Placental epithelial cell (primary cell): ENCODE data around the gene POLRMT. TPM values are rescaled to one million over a fixed set of nuclear protein-coding genes. Genes with fewer than 3 reads are reported as not detected.

ENCODE experiments used
- total RNA-seq: library from RNA; depleted of rRNA; stranded (reverse); fragments of >200 nt; gene quantifications from 2 replicates; pipeline ENCODE4 v1.2.3, GENCODE V29; 2012

POLRMT gene
- 20.0 and 23.4 TPM in 2 replicates for total RNA-seq

GRCh38 chr19:633068-633785 lies at the start of gene POLRMT:
Gene POLRMT (minus strand): TSS chr19:633537. CDS start chr19:633512, 25 bp downstream.

DNA sequence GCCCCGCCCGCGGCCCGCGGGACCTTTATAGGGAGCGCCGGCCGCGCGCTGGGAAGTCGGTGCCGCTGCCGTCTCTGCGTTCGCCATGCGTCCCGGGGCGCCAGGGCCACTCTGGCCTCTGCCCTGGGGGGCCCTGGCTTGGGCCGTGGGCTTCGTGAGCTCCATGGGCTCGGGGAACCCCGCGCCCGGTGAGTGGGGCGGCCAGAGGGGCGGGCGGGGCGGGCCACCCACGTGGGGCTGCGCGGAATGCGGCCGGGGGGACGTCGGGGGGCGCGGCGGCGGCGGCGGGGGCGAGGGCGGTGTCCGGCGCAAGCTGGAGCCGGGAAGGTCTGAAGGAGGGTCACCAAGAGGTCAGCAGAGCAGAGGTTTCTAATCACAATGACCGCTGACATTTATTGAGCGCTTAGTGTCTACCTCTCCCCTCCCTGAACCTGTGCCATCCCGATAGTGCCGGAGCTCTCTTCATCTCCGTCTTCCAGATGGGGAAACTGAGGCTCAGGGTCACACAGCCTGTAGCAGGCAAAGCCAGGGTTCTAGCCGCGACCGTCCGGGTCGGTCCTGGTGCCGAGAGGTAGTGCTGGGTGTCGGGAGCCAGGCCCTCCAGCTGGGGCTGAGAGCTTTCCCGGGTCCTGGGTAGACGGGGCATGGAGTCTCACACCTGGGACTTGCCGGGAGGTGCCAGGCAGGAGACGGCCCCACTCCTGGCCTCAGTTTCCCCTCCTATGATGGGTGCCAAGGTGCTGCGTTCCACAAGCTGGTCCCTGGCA lies 43.2 kb upstream of the POLRMT start, which contains the start of gene FSTL3:
Gene FSTL3 (plus strand): TSS at position 54 of the 767 bp plus-strand sequence. CDS start 32 bp downstream, at position 86.

GRCh38 chr19:662962-663681 lies 29.8 kb upstream of the POLRMT start, which contains the start of gene RNF126:
Gene RNF126 (minus strand): TSS chr19:663214. CDS start chr19:663121, 93 bp downstream.

DNA sequence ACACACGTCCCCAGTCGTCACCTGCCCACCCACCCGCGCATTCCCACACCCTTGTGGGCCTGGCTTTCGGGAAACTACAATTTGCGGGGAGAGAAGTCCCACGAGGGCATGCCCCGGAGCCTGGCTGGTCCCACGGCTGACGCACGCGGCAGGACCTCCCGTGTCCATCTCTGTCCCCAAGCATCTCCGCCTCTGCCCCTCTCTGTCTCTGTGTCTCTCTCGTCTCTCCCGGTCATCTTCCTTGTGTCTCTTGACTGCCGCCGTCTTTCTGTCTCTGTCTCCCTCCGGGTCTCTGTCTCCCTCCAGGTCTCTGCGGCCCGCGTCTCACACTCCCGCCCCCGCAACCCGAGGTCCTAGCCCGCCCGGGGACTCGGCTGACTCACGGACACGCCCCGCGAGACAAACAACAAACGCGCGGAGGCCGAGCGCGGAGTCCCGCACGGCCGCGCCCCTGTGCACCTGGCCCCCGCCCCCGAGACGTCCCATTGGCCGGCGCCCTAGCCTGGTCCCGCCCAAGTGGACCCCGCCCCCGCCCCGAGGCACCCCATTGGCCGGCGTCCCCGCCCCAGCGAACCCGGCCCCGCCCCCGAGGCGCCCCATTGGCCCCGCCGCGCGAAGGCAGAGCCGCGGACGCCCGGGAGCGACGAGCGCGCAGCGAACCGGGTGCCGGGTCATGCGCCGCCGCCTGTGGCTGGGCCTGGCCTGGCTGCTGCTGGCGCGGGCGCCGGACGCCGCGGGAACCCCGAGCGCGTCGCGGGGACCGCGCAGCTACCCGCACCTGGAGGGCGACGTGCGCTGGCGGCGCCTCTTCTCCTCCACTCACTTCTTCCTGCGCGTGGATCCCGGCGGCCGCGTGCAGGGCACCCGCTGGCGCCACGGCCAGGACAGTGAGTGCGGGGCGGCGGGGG lies 6.2 kb upstream of the POLRMT start, which contains the start of gene FGF22:
Gene FGF22 (plus strand): TSS at position 627 of the 908 bp plus-strand sequence. CDS start 47 bp downstream, at position 674.

DNA sequence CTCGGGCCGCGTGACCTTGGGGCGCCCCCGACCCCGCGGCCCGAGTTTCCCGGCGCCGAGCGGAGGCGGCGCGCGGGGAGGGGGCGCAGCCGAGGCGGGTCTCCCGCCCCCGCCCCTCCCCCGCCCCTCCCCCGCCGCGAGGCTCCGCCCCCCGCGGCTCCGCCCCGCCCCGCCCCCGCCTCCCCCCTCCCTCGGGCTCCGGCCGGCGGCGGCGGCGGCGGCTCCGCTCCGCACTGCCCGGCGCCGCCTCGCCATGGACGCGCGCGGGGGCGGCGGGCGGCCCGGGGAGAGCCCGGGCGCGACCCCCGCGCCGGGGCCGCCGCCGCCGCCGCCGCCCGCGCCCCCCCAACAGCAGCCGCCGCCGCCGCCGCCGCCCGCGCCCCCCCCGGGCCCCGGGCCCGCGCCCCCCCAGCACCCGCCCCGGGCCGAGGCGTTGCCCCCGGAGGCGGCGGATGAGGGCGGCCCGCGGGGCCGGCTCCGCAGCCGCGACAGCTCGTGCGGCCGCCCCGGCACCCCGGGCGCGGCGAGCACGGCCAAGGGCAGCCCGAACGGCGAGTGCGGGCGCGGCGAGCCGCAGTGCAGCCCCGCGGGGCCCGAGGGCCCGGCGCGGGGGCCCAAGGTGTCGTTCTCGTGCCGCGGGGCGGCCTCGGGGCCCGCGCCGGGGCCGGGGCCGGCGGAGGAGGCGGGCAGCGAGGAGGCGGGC lies 43.5 kb downstream of the POLRMT start, which contains the start of gene HCN2:
Gene HCN2 (plus strand): TSS at position 189 of the 703 bp plus-strand sequence. CDS start 65 bp downstream, at position 254.

DNA sequence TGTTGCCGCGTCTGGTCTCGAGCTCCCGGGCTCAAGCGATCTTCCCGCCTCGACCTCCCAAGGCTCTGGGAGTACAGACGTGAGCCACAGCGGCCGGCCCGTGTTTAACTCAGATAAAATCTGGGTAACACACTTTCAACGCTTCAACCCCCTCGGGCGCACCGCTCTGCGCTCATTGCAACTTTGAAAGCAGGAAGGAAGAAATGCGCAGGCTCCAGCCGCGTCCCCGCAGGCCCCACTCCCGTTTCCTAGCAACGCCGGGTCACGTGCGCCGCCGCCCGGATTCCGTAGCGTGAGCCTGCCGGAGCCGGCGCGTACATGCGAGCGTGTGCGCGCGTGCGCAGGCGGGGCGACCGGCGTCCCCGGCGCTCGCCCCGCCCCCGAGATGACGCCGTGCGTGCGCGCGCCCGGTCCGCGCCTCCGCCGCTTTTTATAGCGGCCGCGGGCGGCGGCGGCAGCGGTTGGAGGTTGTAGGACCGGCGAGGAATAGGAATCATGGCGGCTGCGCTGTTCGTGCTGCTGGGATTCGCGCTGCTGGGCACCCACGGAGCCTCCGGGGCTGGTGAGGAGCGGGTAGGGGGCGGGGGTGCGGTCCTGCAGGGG lies 61.1 kb downstream of the POLRMT start, which contains the start of gene BSG:
Gene BSG (plus strand): TSS at position 457 of the 603 bp plus-strand sequence. CDS start 39 bp downstream, at position 496.

Other genes starting within 250 kb of the POLRMT start
- under 0.01 TPM in 2 replicates for gene C2CD4C, start 224.4 kb downstream of the POLRMT start, total RNA-seq
- not detected in 2 replicates for gene SHC2, start 172.5 kb downstream of the POLRMT start, total RNA-seq
- gene MADCAM1, start 137.1 kb downstream of the POLRMT start, total RNA-seq: 0.11 and 0.79 TPM in 2 replicates
- 50.3 and 77.6 TPM in 2 replicates for gene TPGS1, start 126.0 kb downstream of the POLRMT start, total RNA-seq
- gene CDC34, start 101.8 kb downstream of the POLRMT start, total RNA-seq: 71.8 and 75.5 TPM in 2 replicates
- gene GZMM, start 89.5 kb downstream of the POLRMT start, total RNA-seq: not detected in 2 replicates
- 235 and 281 TPM in 2 replicates for gene BSG, start 60.9 kb downstream of the POLRMT start, total RNA-seq
- gene HCN2, start 43.7 kb downstream of the POLRMT start, total RNA-seq: 0.33 and 0.39 TPM in 2 replicates
- gene FGF22, start 6.3 kb upstream of the POLRMT start, total RNA-seq: 0.33 and 0.39 TPM in 2 replicates
- gene RNF126, start 29.7 kb upstream of the POLRMT start, total RNA-seq: 34.9 and 59.5 TPM in 2 replicates
- 221 and 628 TPM in 2 replicates for gene FSTL3, start 42.9 kb upstream of the POLRMT start, total RNA-seq
- gene PRSS57, start 61.9 kb upstream of the POLRMT start, total RNA-seq: not detected in 2 replicates
- 0.11 and 1.2 TPM in 2 replicates for gene PALM, start 75.4 kb upstream of the POLRMT start, total RNA-seq
- gene MISP, start 117.6 kb upstream of the POLRMT start, total RNA-seq: 11.0 and 58.5 TPM in 2 replicates
- 106 and 194 TPM in 2 replicates for gene PTBP1, start 163.9 kb upstream of the POLRMT start, total RNA-seq
- under 0.01 TPM in 1 of 2 replicates, not detected in the other for gene PLPPR3, start 188.4 kb upstream of the POLRMT start, total RNA-seq
- gene AZU1, start 194.3 kb upstream of the POLRMT start, total RNA-seq: not detected in 2 replicates
- gene PRTN3, start 207.5 kb upstream of the POLRMT start, total RNA-seq: not detected in 2 replicates
- gene ELANE, start 218.8 kb upstream of the POLRMT start, total RNA-seq: not detected in 2 replicates
- gene CFD, start 226.1 kb upstream of the POLRMT start, total RNA-seq: 1.3 and 1.6 TPM in 2 replicates